ENCODE results near the gene MRPL43. TPM values are rescaled to one million over a fixed set of nuclear protein-coding genes. Genes with fewer than 3 reads are reported as not detected.

MRPL43 gene
- total and polyA plus RNA-seq, 2 experiments from 2014 or later, result 60.4 to 126 TPM

GRCh38 chr10:101014966-101015581, 27.8 kb upstream of the MRPL43 start:
- no peak overlapping the region; the same call in 2 of the 3 replicates for H3K4me3 Mint-ChIP-seq
- Histone ChIP-seq H3K4me1 (ENCODE audit: insufficient read depth) (peaks cover 23% of the 10 kb centered on the region; the same call in 1 of the 2 replicates), H2AFZ (no peak overlapping the region), H3K27me3 (ENCODE audit: insufficient read depth) (peaks cover 52% of the 10 kb centered on the region), H3K79me2 (replicated peaks; ENCODE audit: insufficient read depth) (no peaks in the 10 kb centered on the region), H3K4me3 (no peak overlapping the region), H3K36me3 (ENCODE audit: insufficient read depth) (no peaks in the 10 kb centered on the region), H3K27ac (ENCODE audit: low read depth) (no peak overlapping the region), H4K20me1 (replicated peaks; ENCODE audit: insufficient read depth) (no peaks in the 10 kb centered on the region), H3F3A (replicated peaks; ENCODE audit: low read depth) (0 out of 2 replicates have a peak, but pooled peaks cover 4% of the 10 kb centered on the region), H3K4me2 (no peak overlapping the region), H3K9me2 (ENCODE audit: insufficient read depth) (no peaks in the 10 kb centered on the region)
- H3K9me3 Mint-ChIP-seq, result no peaks in the 10 kb centered on the region; the same call in 2 of the 3 replicates
- TF ChIP-seq JUNB (IDR thresholded peaks at IDR 0.05; ENCODE audit: unreplicated experiment) (no peak), NANOG (IDR thresholded peaks at IDR 0.05; ENCODE audit: borderline replicate concordance) (no peak), STAT1 (IDR thresholded peaks at IDR 0.05; ENCODE audit: unreplicated experiment) (no peak), EZH2phosphoT487 (IDR thresholded peaks at IDR 0.05; ENCODE audit: unreplicated experiment) (no peak), CTCF (conservative IDR thresholded peaks at IDR 0.05; ENCODE audit: low read depth in 2 of 2) (no peak), ZNF114 (CRISPR knock-in tag; IDR thresholded peaks at IDR 0.05) (no peak), CREB1 (CRISPR knock-in tag; IDR thresholded peaks at IDR 0.05; ENCODE audit: low read depth) (no peak), ZNF331 (CRISPR knock-in tag; IDR thresholded peaks at IDR 0.05; ENCODE audit: low read depth) (no peak), REST (IDR thresholded peaks at IDR 0.05; ENCODE audit: unreplicated experiment) (no peak), POLR2AphosphoS5 (IDR thresholded peaks at IDR 0.05; ENCODE audit: low read depth) (no peak), EZH2 (IDR thresholded peaks at IDR 0.05; ENCODE audit: low read depth, unreplicated experiment) (no peak), ZNF462 (CRISPR knock-in tag; IDR thresholded peaks at IDR 0.05) (no peak)
- TF ChIP-seq, protein P1, sequence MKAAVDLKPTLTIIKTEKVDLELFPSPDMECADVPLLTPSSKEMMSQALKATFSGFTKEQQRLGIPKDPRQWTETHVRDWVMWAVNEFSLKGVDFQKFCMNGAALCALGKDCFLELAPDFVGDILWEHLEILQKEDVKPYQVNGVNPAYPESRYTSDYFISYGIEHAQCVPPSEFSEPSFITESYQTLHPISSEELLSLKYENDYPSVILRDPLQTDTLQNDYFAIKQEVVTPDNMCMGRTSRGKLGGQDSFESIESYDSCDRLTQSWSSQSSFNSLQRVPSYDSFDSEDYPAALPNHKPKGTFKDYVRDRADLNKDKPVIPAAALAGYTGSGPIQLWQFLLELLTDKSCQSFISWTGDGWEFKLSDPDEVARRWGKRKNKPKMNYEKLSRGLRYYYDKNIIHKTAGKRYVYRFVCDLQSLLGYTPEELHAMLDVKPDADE (IDR thresholded peaks at IDR 0.05), result no peak
- peaks cover 58% of the 10 kb centered on the region for H3K27me3 Mint-ChIP-seq (ENCODE audit: insufficient read depth, low read depth, poor library complexity)
- no peak overlapping the region for H3K27ac Mint-ChIP-seq
- peaks cover 23% of the 10 kb centered on the region for H3K4me1 Mint-ChIP-seq
- DNase-seq (ENCODE audit: low spot score) (no peak), ATAC-seq (no peak)
- no peaks in the 10 kb centered on the region; the same call in 2 of the 3 replicates for H3K36me3 Mint-ChIP-seq (ENCODE audit: low read depth)
